Measurements from ENCODE around the gene POU2F3.
"Not testable (repeated sequence)": the region's sequence is repeated elsewhere in the genome, so short reads cannot be mapped to it uniquely, and the experiment has no call there.

POU2F3 gene

GRCh38 chr11:120244476-120245365 lies 4.8 kb downstream of the POU2F3 start:
- DNase-seq (ENCODE audit: extremely low spot score, insufficient read length, low read depth) (no peak), FAIRE-seq (no peak)

- FAIRE-seq, result no peak
- no peak for DNase-seq (ENCODE audit: extremely low spot score, insufficient read length, low read depth)
These were observed 5.5 kb downstream of the POU2F3 start for GRCh38 chr11:120245434-120245833.

- FAIRE-seq (peak; percentile 85), DNase-seq (ENCODE audit: extremely low spot score, insufficient read length, low read depth) (no peak)
These were observed 8.8 kb downstream of the POU2F3 start for GRCh38 chr11:120248551-120249278.

- DNase-seq (ENCODE audit: extremely low spot score, insufficient read length, low read depth), result no peak
- FAIRE-seq, result no peak
These were observed 9.6 kb downstream of the POU2F3 start for GRCh38 chr11:120249279-120250262.

GRCh38 chr11:120253377-120253776 lies 13.4 kb downstream of the POU2F3 start:
- not testable (repeated sequence) for DNase-seq (ENCODE audit: extremely low spot score, insufficient read length, low read depth); FAIRE-seq

GRCh38 chr11:120254788-120255518 lies 15.0 kb downstream of the POU2F3 start:
- FAIRE-seq (no peak), DNase-seq (ENCODE audit: extremely low spot score, insufficient read length, low read depth) (no peak)

GRCh38 chr11:120255519-120255866 lies 15.6 kb downstream of the POU2F3 start:
- DNase-seq (ENCODE audit: extremely low spot score, insufficient read length, low read depth), result no peak
- FAIRE-seq, result no peak

GRCh38 chr11:120256178-120256577 lies 16.2 kb downstream of the POU2F3 start:
- no peak for FAIRE-seq
- no peak for DNase-seq (ENCODE audit: extremely low spot score, insufficient read length, low read depth)

GRCh38 chr11:120256779-120257178 lies 16.8 kb downstream of the POU2F3 start:
- DNase-seq (ENCODE audit: extremely low spot score, insufficient read length, low read depth) (no peak), FAIRE-seq (peak; percentile 62)

- DNase-seq (ENCODE audit: extremely low spot score, insufficient read length, low read depth) (no peak), FAIRE-seq (no peak)
These were observed 17.4 kb downstream of the POU2F3 start for GRCh38 chr11:120257346-120257745.

GRCh38 chr11:120258661-120259060 lies 18.7 kb downstream of the POU2F3 start:
- FAIRE-seq, result no peak
- no peak for DNase-seq (ENCODE audit: extremely low spot score, insufficient read length, low read depth)

GRCh38 chr11:120259241-120259640 lies 19.3 kb downstream of the POU2F3 start:
- no peak for DNase-seq (ENCODE audit: extremely low spot score, insufficient read length, low read depth)
- no peak for FAIRE-seq

GRCh38 chr11:120259988-120260565 lies 20.1 kb downstream of the POU2F3 start:
- DNase-seq (ENCODE audit: extremely low spot score, insufficient read length, low read depth) (no peak), FAIRE-seq (no peak)

GRCh38 chr11:120260616-120261015 lies 20.7 kb downstream of the POU2F3 start:
- FAIRE-seq (no peak), DNase-seq (ENCODE audit: extremely low spot score, insufficient read length, low read depth) (no peak)

GRCh38 chr11:120261321-120261720 lies 21.4 kb downstream of the POU2F3 start:
- DNase-seq (ENCODE audit: extremely low spot score, insufficient read length, low read depth) (no peak), FAIRE-seq (no peak)

- FAIRE-seq, result no peak
- DNase-seq (ENCODE audit: extremely low spot score, insufficient read length, low read depth), result no peak
These were observed 22.0 kb downstream of the POU2F3 start for GRCh38 chr11:120261931-120262330.

- DNase-seq (ENCODE audit: extremely low spot score, insufficient read length, low read depth) (no peak), FAIRE-seq (no peak)
These were observed 27.4 kb downstream of the POU2F3 start for GRCh38 chr11:120267319-120267718.

- no peak for FAIRE-seq
- DNase-seq (ENCODE audit: extremely low spot score, insufficient read length, low read depth), result no peak
These were observed 28.7 kb downstream of the POU2F3 start for GRCh38 chr11:120268686-120269085.

- no peak for DNase-seq (ENCODE audit: extremely low spot score, insufficient read length, low read depth)
- no peak for FAIRE-seq
These were observed 30.4 kb downstream of the POU2F3 start for GRCh38 chr11:120270386-120270785.

All from GM18507 (cell line).